MV-4-11 (cell line): Measurements from ENCODE around the gene TCF20.

Experiments used
- DNase-seq: peaks from one replicate; lab custom pipeline; 2025; lab: John Stamatoyannopoulos, UW

Gene TCF20

DNA sequence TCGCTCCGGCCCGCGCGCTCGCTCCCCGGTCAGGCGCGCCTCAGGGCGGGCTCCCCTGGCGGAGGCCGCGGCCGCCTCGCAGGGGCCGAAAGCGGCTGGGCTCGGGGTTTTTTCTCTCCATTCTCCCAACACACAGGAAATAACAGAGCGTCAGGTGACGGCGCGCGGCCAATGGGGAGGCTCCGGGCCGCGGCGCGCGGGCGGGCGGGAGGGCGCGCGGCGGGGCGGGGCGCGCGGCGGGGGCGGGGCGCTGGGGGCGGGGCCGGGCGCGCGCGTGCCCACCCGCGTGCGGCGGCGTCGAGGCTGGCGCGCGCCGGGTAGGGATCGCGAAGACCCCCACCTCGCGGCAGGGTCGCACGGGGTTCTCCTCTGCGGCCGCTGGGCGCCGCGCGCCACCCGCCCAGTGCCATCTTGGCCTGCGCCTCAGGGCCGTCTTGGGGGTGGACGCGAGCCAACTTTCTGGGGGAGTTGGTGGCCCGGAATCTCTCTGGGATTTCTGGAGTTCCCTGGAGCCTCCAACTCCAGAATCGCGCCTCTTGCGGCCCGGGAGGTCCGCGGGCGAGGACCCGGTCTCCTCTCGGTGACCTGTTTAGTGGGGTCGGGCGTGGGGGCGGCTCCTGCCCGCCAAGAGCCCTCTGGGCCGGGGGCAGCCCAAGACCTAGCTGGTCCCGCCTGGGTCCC, at the start of gene TCF20:
TCF20 (minus strand) TSS at position 144 of the 681 bp plus-strand sequence. CDS start 55,348 bp downstream, outside the sequence.
- DNase-seq: peak; percentile 40

DNA sequence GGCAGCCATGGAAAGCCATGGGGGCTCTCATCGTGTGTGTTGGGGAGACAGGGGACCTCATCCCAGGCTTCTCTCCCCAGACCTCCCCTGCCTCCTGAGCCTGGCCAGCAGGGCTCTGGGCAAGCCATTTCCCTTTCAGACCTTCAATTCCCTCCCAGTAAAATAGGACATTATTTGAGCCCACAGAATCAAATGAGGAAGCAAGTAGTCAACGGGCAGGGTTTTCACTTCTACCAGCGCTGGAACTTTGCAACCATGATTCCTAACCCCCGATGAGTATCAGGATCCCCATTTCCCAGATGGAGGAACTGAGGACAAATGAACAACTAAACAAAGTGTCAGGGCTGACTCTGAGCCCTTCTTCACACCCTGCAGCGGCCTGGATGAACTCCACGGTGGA, 48.9 kb upstream of the TCF20 start:
- peak; percentile 65 for DNase-seq

DNA sequence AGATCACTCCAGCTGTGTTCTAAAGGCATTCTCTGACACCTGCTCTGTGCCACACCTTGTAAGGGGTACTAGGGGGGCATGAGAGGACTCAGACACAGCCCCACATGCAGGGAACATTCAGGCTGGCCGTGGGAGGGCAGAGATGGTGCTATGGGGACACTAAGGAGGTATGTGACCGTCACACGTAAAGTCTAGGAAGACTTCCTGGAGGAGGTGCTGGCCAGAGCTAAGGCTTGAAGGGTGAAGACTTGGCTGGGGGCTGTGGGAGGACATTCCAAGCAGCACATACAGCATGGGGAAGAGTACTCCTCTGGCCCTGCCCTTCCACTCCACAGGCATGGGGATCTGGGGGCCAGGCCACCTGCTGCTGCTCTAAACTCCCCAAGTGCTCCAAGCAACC, 48.5 kb upstream of the TCF20 start:
- DNase-seq: no peak

DNA sequence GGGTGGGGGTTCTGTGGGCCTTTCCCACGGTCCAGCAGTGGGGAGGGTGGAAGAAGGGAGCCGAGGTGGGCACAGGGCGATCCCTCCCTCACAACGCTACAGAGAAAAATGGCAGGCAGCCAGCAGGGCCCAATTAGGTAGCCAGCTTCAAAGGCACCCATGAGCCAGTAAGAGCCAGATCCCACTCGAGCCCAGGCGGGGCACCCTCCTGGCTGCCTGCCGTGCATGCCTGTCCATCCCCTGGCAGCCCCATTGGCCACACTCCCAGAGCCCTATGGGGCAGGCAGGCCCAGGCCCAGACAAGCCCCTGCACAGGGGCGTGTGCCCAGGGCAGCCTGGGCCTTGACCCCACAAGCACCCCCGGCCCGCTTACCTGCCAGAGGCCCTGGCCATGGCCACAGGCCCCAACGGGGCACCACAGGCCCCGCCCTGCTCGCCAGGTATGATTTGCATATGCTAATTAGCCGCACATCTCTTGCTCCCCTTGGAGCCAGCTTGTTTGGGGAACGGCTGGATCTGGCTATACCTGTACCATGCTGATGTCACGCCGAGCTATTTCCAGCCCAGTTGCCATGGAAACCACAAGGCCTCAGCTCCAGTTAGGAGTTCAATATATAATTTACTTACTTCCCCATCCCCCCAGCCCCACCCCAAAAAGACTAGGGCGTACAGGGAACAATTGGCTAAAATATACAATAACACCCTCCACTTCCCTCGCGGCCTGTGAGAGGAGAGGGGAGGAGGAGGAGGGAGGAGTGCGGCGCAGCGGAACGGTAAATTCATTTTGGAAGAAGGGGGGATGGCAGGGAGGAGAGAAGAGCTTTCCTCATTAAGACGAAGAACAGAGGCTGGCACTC, 47.5 kb upstream of the TCF20 start:
- no peak for DNase-seq

DNA sequence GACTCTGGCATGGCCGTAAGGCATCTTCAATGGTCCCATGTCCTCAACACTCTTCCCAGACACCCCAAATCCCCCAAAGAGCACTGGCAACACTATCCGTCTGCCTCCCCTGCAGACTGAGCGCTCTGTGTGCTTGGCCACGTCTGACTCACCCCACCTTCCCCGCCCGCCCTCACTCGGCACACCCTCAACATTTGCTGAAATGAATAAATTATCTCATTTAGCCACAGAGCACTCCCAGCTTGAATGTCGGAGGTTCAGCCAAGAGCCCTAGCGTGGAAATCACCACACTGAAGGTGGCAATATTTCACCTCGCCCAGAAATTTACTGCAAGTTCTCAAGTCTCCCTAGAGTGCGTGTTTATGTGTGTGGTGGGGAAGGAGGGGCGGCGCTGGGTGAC, 46.6 kb upstream of the TCF20 start:
- DNase-seq: peak; percentile 41

DNA sequence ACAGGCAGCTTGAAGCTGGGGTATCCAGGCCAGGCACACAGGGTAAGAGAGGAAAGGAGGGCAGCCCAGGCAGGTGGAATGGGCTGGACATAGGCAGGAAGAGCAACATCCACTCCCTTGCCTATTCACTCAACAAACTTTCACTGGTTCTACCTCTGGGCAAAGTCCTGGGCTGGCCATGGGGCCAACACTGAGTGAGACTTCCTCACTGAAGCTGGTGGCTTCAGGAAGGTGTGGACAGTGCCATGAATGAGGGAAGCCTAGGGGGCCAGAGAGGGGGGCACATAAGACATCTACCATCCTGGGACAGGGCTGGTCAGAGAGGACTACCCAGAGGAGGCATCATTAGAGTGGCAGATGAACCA, 44.9 kb upstream of the TCF20 start:
- DNase-seq: no peak

DNA sequence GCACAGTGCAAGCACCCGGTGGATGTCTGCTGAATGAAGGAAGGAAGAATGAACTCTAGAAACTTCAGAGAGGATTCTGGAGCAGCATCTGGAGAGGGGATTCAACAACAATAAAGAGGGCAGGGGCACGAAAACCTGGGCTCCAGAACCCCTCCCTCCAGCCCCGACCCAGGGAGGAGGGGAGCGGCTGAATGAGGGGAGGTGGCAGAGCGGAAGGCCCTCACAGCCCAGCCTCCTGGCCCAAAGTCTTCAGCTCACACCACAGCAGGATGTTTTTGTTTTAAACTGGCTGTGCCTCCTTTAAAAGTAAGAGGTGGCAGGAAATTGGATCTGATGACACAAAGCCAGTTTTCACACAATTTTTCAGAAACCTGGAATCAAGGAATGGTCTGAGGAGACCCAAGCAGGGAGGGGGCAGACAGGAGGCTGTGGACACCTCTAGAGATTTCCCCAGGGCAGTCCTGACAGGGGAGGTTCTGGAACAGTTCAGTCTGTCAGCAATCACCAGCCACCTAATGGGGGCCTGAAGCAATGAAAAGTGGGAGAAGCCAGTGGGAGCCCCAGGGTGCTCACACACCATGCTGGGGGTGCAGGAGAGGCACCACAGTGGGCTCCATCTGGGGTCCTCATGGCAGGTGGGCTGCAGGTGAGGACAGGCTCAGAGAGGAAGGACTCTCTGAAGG, 44.4 kb upstream of the TCF20 start:
- DNase-seq: no peak

DNA sequence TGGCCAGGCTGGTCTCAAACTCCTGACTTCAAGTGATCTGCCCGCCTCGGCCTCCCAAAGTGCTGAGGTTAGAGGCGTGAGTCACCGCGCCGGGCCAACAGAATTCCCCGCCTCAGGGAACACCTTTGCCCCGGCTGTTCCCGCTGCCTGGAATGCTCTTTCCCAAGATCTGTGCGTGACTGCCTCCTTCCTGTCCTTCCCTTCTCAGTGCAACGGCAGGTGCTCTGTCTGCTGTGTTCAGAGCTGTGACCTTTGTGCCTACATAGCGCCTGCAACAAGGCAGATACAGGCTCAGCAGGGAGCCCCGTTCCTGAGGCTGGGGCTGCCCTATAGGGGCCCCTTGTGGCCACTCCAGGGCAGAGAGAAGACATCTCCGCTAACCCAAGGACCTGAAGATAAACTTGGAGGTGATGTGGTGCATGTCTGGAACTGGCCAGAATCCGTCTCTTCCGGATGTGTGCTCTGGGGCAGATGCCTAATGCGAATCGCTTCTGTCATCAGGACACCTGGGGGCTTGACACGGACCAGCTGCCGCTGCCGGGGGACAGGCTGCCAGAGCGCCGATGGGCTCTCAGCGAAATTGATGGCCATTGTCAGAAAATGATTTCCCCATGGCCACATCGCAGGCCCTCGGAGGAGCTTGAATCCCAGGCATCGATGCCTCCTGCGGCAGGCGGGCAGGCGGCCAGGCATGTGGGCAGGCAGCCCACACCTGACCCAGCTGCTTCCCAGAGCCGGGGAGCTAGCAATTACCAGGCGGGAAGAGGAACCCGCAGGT, 43.5 kb upstream of the TCF20 start:
- peak; percentile 61 for DNase-seq

DNA sequence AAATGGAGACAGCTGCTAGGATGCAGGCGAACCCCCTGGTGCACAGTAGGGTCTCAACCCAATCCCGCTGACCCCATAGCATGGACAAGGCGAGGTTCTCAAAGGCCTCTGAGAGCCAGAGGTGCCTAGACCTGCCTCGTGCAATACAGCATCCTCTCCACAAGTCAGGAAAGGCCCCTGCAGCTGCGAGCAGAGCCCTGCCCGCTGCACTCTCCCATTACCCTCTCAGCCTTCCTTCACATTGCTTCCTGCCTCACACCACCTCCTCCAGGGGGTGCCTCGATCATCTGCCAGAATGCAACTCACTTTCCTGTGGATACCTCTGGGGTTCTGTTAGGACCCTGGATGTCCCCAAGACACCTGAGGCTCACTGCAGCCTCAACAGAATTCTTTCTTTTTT, 42.8 kb upstream of the TCF20 start:
- DNase-seq: no peak

DNA sequence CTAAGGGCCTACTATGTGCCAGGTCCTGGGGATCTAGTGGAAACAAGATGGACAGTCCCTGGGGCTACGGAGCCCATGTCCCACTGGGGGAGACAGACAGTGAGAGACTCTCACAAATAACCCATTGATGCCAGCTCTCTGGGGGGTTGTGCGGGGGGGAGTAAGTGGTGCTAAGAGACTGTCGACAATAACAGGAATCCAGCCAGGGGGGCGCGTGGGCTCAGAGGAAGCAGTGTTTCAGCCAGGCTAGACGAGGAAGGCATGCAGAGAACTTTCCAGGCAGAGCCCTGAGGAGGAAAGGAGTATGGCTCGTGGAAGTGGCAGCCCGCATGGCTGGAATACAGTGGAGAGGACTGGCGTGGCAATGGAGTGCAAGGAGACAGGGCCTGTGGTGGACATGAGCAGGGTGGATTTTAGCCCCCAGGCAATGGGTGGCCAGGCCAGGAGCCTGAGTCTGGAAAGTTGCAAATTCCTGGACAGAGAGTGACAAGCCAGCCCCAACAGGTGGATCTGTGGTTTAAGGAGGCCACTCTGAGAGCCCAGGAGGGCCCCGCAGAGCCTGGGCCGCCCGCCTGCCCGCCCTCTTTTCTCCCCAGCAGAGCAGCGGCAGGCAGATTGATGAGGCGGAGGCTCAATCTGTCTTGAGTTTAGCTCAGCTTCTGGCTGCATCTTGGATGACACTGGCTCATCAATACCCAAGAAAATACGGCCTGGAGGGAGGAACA, 40.0 kb upstream of the TCF20 start:
- no peak for DNase-seq

DNA sequence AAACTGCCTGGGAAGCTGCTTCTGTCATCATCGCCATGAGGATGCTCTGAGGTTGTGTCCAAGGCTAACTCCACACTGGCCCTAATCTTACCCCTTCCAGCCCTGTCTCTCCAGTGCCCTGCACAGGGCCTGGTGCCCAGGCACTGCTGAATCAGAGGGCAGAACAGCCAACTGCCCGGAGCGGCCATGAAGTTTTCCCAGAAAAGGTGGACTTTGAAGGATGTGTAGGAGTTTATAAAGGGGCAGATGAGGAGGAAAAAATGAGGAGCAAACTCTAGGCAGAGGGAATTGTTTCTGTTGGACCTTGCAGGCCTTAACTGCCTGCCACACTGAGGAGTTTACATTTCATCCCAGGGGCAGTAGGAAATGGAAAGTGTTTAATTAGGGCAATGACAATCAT, 39.4 kb upstream of the TCF20 start:
- no peak for DNase-seq

DNA sequence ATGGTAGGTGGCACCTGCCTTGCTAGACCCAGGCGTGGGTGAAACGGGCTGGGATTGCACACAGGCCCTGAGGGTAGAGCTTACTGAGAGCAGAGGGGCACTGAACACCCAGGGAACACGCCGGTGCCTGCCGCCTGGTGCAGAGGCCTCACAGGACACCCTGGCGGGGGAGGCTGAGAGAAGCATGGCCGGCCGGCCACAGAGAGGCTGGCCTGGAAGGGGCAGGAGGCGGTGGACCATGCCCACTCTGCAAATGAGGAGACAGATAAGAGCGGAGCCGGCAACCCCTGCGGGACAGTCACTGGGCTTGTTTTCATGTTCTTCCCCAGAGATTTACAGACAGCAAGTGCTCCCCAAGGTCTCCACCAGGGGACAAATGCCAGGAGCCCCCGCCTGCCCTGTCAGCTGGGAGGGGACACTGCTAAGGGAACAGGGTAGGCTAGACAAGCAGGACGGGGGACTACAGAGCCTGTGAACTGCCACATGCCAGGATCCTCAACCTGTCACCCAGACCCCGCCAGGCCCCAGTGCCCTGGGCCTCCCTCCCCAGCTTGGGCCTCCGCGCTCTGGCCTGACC, 38.5 kb upstream of the TCF20 start:
- DNase-seq: no peak

DNA sequence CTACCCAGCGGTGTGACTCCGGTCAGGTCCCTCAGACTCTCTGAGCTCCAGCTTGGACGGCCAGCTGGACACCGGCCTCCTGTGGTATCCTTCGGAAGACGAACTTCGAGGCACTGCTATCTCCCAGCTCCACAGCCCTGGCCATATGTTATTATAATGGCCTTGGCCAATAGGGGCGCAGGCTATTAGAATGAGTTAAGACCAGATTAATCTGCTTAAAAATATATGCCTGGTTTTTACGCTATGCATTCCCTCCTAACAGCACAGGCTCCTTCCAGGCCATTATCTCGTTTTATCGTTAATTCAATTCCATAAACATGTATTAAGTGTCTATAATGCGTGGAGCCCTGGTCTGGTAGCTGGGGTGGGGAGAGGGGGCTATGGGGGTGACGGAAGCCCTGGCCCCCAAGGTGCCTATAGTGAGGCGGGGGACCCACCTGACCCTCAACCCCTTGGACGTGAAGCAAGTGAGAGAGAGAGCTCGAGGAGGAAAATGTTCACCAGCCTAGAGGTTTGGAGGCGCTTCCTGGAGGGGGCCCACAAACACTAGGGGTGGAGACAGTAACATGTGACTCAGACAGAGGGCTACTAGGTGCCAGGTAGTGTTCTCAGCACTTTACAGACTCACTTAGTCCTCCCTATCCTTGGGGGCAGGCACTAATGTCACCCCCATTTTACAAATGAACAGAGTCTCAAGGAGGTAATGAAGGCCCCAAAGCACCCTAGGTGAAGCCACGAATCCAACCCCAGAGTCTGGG, 37.5 kb upstream of the TCF20 start:
- no peak for DNase-seq

DNA sequence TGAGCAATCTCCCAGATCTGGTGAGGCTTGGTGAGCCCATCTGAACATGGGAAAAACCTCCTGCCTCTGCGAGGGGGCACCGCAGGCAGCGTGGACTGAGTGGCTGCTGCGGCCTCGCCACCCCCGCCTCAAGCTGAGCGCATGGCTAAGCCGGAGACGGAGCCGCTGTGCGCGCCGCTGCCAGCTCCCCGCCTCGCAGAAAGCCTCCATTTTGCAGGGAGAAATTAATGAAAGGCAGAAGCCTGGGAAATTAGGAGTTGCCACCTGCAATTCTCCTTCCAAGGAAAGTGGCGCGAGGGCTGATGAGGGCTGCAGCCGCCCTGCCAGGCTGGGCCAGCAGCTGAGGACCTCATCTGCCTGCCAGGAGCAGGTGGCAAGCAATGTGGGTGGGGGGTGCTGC, 35.6 kb upstream of the TCF20 start:
- DNase-seq: no peak

DNA sequence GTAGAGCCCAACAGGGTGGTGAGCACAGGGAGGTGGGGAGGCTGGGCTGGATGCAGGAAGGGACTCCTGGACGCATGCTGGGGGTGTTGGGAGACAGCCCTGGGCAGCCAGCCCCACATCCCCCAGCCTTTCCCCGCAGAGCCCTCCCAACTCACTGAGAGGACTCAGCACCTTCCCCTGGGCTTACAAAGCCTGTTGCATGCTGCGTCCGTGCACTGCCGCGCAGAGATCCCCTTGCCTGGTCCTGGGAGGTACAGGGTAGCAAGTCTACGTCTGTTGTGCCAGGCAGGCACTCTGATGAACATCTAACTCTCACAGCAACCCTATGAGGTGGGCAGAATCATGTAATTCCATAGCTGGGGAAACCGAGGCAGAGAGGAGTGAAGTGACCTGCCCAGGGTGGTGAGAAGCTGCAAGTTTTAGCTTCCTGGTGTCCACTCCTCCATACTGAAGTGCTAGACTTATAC, 33.9 kb upstream of the TCF20 start:
- no peak for DNase-seq

DNA sequence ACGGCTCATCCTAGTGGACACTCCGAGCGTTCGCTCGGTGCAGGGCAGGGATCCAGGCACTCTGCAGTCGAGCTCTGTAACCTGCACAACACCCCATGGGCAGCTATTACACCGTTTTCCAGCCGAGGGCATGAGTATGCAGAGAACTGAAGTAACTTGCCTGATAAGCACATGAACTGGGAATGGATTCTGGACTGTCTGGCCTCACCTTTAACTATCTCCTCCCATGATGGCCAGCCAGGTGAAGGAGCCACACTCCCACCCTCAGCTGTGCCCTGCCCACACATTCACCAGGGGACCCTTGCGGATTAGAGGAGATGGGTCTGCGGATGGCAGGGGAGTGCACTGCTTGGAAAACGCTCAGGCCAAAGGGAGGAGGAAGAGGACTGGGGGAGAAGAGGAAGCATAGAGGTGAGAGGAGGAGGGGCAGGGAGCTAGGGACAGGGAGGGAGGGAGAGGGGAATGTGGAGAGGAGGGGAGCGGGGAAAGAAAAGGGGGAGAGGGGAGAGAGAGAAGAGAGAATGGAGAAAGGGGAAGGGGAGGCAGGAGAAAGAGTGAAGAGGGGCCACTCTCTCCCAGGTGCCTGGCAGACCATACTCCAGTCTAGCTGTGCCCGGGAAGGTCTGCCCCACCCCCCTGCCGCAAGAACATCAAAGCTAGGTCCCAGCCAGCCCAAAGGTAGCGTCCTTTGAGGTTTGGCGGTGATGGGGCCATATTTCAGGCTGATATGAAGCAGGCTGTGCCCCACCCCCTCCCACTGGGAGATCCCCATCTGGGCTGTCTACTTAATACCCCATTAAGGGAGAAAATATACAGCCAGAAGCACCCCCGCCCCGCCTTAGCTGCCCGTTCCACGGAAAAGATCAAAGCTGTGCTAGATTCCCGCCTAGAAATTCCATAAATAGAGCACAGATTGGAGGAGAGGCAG, 33.2 kb upstream of the TCF20 start:
- no peak for DNase-seq

DNA sequence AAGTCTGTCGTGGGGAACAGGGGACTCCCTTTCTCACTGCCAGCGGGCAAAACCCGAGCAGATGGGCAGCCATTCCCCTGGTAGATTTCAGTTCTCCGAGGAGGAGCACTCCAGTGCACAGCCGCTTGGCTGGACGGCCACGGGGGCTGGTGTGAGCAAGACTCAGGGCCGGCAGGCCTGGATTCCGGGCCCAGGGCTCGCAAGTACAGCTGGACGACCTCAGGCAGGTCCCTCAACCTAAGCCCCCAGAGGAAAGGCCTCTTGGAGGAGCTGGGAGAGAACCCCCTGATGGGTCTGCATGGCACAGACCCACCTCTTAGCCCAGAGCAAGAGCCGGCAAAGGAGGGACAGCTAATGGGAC, 31.3 kb upstream of the TCF20 start:
- DNase-seq: no peak

DNA sequence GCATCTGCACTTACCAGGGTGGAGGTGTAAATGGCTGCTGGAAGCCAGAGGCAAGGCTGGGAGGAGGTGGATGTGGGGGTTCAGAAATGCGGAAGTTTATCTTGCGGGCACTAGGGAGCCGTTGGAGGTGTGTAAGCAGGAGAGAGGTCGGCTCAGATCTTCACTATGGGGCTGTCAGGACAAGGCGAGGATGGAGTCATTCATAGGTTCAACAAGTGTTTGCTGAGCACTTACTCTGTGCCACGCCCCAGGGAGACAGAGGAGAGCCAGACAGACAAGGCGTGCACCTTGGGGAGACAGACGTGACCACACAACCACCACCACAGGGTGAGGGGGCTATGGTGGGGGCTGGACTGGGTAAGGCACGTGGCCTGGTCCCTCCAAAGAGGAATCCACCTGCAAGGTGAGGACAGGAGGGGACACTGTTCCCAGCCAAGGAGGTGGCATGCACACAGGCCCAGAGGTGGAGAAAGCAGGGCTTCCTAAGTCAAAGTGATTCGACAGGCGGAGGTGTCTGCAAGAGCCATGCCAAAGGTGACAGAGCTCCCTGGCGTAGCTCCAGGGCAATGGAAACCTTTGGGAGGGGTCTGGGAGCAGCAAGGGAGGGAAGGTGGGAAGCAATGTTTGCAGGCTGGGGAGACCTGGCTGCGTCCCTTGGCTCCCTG, 30.8 kb upstream of the TCF20 start:
- DNase-seq: peak; percentile 55
